Measurements from ENCODE around the gene CELA2A. TPM values are rescaled to one million over a fixed set of nuclear protein-coding genes. Genes with fewer than 3 reads are reported as not detected.

The CELA2A gene
- total and polyA plus RNA-seq, 7 donors: 0.10 to 2.1 TPM; not detected in 5

DNA sequence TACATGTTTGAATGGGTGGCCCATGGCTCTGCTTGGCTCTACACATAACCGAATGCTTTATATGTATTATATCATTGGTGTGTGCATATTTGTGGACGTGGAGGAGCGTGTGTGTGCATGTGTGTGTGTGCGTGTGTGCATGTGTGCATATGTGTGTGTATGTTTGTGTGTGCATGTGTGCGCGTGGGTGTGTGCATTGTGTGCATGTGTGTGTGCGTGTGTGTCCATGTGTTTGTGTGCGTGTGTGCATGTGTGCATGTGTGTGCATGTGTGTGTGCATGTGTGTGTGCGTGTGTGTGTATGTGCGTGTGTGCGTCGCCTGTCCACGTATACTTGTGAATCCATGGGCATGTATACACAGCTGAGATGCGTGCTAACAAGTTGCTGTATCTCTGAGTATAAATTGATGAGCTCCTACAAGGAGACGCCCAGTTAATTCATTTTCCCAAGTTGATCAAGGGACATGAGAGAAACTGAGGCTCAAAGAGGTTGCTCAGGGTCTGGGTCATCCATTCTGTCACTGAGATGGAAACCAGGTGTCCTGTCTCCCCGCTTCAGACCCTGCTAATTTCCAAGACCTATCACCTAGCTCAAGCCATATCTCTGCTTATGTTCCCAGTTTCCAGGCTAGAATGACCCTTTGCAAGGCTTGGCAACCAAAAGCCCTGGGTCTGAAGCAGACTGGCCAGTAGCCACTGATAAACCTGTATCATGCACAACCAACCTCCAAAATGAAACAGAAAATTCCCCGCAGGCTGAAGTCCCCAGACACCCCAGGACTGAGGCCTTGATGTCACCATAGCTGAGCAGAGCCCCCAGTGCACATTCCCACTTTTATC is 21.1 kb upstream of the CELA2A start:
- no peak for ATAC-seq
- Histone ChIP-seq H3K4me1 (no peaks in the 10 kb centered on the region), H3K36me3 (ENCODE audit: insufficient read depth in 1 of 2, low read depth in 1 of 2) (no peaks in the 10 kb centered on the region), H3K27me3 (ENCODE audit: insufficient read depth in 3 of 3, low read length in 2 of 3) (no peaks in the 10 kb centered on the region), H3K27ac (no peak overlapping the region), H3K4me3 (no peak overlapping the region), H3K9me3 (no peaks in the 10 kb centered on the region)
- DNase-seq: no peak
- intact Hi-C loops (cut with DNase I): loop anchor here in 1 of 2 donors (10.0 kb wide), 1 partner anchor 311 kb away; no protein-coding TSS in a partner anchor
- TF ChIP-seq, protein P1, sequence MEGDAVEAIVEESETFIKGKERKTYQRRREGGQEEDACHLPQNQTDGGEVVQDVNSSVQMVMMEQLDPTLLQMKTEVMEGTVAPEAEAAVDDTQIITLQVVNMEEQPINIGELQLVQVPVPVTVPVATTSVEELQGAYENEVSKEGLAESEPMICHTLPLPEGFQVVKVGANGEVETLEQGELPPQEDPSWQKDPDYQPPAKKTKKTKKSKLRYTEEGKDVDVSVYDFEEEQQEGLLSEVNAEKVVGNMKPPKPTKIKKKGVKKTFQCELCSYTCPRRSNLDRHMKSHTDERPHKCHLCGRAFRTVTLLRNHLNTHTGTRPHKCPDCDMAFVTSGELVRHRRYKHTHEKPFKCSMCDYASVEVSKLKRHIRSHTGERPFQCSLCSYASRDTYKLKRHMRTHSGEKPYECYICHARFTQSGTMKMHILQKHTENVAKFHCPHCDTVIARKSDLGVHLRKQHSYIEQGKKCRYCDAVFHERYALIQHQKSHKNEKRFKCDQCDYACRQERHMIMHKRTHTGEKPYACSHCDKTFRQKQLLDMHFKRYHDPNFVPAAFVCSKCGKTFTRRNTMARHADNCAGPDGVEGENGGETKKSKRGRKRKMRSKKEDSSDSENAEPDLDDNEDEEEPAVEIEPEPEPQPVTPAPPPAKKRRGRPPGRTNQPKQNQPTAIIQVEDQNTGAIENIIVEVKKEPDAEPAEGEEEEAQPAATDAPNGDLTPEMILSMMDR (IDR thresholded peaks at IDR 0.05): no peak
- 96 to 98% (median 96%) methylated on average over 17 of the region's 17 CpGs for WGBS, 3 donors

DNA sequence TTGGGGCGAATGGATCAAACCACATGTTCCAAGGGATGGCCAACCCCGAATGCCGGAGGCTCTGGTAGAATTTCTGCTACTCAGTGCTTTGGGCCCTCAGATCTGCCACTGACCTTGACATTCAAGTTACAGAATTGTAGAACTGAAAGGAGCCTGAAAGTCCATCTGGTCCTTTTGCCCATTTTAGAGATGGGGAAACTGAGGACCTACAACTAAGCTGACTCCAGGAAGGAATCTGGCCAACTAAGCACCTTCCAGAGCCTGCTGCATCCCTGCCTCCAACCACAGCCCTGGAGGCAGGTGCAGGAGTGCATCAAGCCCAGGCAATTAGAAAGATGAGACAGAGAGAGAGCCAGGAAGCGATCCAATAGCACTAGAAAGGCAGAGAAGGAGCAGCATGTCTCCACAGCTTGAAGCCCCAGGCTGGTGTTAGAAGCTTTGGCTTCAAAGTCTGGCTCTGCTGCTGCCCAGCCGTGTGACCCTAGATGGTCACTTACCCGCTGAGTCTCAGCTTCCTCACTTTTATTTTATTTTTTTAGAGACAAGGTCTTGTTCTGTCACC is 19.6 kb upstream of the CELA2A start:
- DNase-seq (no peak), ATAC-seq (no peak)
- Histone ChIP-seq H3K4me1 (no peaks in the 10 kb centered on the region), H3K27ac (no peak overlapping the region), H3K9me3 (no peaks in the 10 kb centered on the region), H3K4me3 (no peak overlapping the region), H3K27me3 (ENCODE audit: insufficient read depth in 3 of 3, low read length in 2 of 3) (no peaks in the 10 kb centered on the region), H3K36me3 (ENCODE audit: insufficient read depth in 1 of 2, low read depth in 1 of 2) (no peaks in the 10 kb centered on the region)
- TF ChIP-seq, protein P1 (IDR thresholded peaks at IDR 0.05): no peak
- 95 to 98% (median 98%) methylated on average over 6 of the region's 6 CpGs for WGBS, 3 donors
- intact Hi-C loops (cut with DNase I): loop anchor here in 1 of 2 donors (10.0 kb wide), 1 partner anchor 312 kb away; no protein-coding TSS in a partner anchor

DNA sequence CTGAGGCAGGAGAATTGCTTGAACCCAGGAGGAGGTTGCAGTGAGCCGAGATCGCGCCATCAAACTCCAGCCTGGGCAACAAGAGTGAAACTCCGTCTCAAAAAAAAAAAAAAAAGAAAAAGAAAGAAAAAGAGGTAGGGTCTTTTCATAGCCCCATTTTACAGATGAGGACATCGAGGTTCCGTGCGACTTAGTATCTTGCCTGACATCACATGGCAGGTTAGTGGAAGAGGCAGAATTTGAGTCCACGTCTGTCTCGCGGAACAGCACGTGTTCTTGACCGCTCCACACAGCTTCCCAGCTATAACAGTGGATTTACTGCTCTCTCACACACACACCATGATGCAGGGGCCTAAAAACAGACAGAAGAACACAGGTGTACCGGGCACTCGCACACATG is 17.2 kb upstream of the CELA2A start:
- WGBS, 3 donors: 93 to 97% (median 95%) methylated on average over 14 of the region's 14 CpGs
- Histone ChIP-seq H3K36me3 (ENCODE audit: insufficient read depth in 1 of 2, low read depth in 1 of 2) (no peaks in the 10 kb centered on the region), H3K27me3 (ENCODE audit: insufficient read depth in 3 of 3, low read length in 2 of 3) (no peaks in the 10 kb centered on the region), H3K27ac (no peak overlapping the region), H3K4me3 (no peak overlapping the region), H3K9me3 (no peaks in the 10 kb centered on the region), H3K4me1 (no peaks in the 10 kb centered on the region)
- ATAC-seq (no peak), DNase-seq (no peak)
- intact Hi-C loops (cut with DNase I): loop anchor here in 1 of 2 donors (10.0 kb wide), 1 partner anchor 315 kb away; no protein-coding TSS in a partner anchor
- TF ChIP-seq, protein P1 (IDR thresholded peaks at IDR 0.05): no peak

DNA sequence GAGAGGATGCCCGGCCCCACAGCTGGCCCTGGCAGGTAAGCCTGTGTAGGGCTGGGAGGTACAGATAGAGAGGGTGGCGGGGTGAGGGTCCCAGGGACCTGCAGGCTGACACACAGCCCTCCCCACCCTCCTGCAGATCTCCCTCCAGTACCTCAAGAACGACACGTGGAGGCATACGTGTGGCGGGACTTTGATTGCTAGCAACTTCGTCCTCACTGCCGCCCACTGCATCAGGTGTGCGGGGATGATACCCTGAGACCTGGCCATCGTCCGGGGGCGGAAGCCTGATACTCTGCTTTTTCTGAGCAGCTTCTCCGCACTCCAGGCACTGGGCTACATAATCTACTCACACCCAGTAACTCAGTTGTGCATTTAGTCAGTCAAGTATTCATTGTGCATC is 16.2 kb upstream of the CELA2A start:
- Histone ChIP-seq H3K4me3 (no peak overlapping the region), H3K4me1 (no peaks in the 10 kb centered on the region), H3K27me3 (ENCODE audit: insufficient read depth in 3 of 3, low read length in 2 of 3) (no peaks in the 10 kb centered on the region), H3K9me3 (no peaks in the 10 kb centered on the region), H3K36me3 (ENCODE audit: insufficient read depth in 1 of 2, low read depth in 1 of 2) (no peaks in the 10 kb centered on the region), H3K27ac (no peak overlapping the region)
- intact Hi-C loops (cut with DNase I): no loop called here
- TF ChIP-seq, protein P1 (IDR thresholded peaks at IDR 0.05): no peak
- WGBS, 3 donors: 84 to 94% (median 90%) methylated on average over 12 to 13 of the region's 13 CpGs
- ATAC-seq (no peak), DNase-seq (no peak)
